Breast epithelium (tissue), 3 donors: ENCODE measurements around the gene TMEM45A.

ENCODE experiments used
- CTCF ChIP-seq, 3 donors: fragments of 450-650 bp; IDR thresholded peaks; one replicate each; pipeline ENCODE4 v1.5.1; 2016 to 2017; ENCODE audit warnings: antibody characterized with exemption in 3 of 3, mild to moderate bottlenecking in 3 of 3, moderate library complexity in 3 of 3
- POLR2AphosphoS5 ChIP-seq, 3 donors: sonication (generic); formaldehyde crosslinking; IDR thresholded peaks; one replicate each; pipeline ENCODE4 v1.6.1; 2017; ENCODE audit warnings: antibody characterized with exemption in 3 of 3

- TF ChIP-seq CTCF (IDR thresholded peaks at IDR 0.05), result no peak
- no peak for TF ChIP-seq POLR2AphosphoS5 (IDR thresholded peaks at IDR 0.05)
These were observed 71.3 kb downstream of the TMEM45A start for GRCh38 chr3:100563652-100564211.
